ENCODE data around the gene SLC39A1. TPM values are rescaled to one million over a fixed set of nuclear protein-coding genes. Genes with fewer than 3 reads are reported as not detected.

SLC39A1 gene
- polyA plus RNA-seq, 2 of the 4 experiments (the other 2 are of a cell fraction): 80.6 to 108 TPM

DNA sequence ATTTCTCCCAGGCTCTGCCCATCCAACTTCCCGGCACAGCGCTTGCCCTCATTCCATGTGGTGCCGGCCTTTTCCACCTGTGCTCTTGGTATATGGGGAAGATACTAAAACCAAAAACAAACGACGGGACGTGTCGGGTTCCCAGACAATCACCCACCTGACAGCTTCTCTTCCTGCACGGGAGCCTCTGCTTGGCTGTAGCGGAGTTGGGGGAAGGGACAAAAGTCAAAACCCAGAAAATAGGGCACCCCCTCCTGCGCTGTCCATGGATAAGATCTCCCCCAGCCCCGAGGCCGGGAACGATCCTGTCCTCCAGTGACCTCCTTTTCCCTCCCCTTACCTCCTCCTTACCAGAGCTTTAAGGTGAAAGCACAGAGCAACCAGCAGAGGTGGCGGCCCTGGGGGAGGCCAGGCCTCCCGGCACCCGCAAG, 13.5 kb upstream of the SLC39A1 start (continued):
- TF ChIP-seq TP53 (CRISPR knock-in tag; IDR thresholded peaks at IDR 0.05) (no peak), EHMT2 (IDR thresholded peaks at IDR 0.05; ENCODE audit: low read depth) (no peak), ZC3H11A (IDR thresholded peaks at IDR 0.05) (no peak), RCOR1 (IDR thresholded peaks at IDR 0.05; ENCODE audit: low read depth, low read length) (no peak), ZNF302 (CRISPR knock-in tag; IDR thresholded peaks at IDR 0.05) (no peak)

DNA sequence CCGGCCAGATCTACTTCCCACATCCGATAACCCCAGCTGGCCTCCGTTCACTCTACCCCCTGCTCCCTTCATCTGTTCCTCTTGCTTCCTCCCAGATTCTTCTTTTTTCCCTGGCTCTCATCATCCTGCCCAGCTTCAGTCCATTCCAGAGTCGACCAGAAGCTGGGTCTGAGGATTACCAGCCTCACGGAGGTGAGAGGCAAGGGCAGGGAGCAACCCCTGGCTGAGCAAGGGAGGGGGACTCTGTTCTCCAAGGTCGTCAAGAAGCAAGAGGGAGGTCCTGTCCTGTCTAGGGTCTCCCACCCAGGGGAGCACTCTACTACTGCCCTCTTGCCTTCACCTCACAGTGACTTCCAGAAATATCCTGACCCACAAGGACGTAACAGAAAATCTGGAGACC, 10.2 kb upstream of the SLC39A1 start:
- Histone ChIP-seq H3K4me2 (no peak overlapping the region), H3K27ac (no peak overlapping the region), H3K4me3 (no peak overlapping the region), H3K4me1 (peaks cover 16% of the 10 kb centered on the region), H3K9me3 (no peaks in the 10 kb centered on the region)
- CTCF ChIA-PET: interaction anchor here (1.3 to 7.5 kb wide), 4 partner anchors 11 to 296 kb away, joined by 4 to 90 read pairs (median 10); partner anchors contain the start of genes DENND4B, NPR1, RAB13 and SLC39A1
- TF ChIP-seq JUNB (IDR thresholded peaks at IDR 0.05) (no peak), JUN (IDR thresholded peaks at IDR 0.05) (0 out of 5 replicates have a peak, but pooled peaks of 1 of the 2 experiments have one; percentile 6), CHD4 (IDR thresholded peaks at IDR 0.05; ENCODE audit: borderline replicate concordance) (no peak), RCOR1 (IDR thresholded peaks at IDR 0.05; ENCODE audit: low read depth, low read length) (no peak), CEBPB (IDR thresholded peaks at IDR 0.05) (no peak), POLR2AphosphoS2 (conservative IDR thresholded peaks at IDR 0.05; ENCODE audit: low read length) (no peak), CBX2 (IDR thresholded peaks at IDR 0.05; ENCODE audit: borderline replicate concordance, low read depth) (no peak), RAD21 (conservative IDR thresholded peaks at IDR 0.05 in 1 of 2, IDR thresholded peaks at IDR 0.05 in 1 of 2) (no peak)
- TF ChIP-seq, protein P1, sequence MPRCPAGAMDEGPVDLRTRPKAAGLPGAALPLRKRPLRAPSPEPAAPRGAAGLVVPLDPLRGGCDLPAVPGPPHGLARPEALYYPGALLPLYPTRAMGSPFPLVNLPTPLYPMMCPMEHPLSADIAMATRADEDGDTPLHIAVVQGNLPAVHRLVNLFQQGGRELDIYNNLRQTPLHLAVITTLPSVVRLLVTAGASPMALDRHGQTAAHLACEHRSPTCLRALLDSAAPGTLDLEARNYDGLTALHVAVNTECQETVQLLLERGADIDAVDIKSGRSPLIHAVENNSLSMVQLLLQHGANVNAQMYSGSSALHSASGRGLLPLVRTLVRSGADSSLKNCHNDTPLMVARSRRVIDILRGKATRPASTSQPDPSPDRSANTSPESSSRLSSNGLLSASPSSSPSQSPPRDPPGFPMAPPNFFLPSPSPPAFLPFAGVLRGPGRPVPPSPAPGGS (IDR thresholded peaks at IDR 0.05): no peak
- FAIRE-seq: no peak
- POLR2A ChIA-PET: interaction anchor here (0.6 to 1.9 kb wide), 2 partner anchors 10 to 130 kb away, joined by 3 to 7 read pairs; partner anchors contain the start of gene SLC39A1
- ATAC-seq: no peak
- 86% methylated on average over 7 of the region's 7 CpGs for WGBS (ENCODE audit: missing lambda C conversion rate)
- no peak for DNase-seq (ENCODE audit: low read depth in 1 of 2, low spot score in 1 of 2)

DNA sequence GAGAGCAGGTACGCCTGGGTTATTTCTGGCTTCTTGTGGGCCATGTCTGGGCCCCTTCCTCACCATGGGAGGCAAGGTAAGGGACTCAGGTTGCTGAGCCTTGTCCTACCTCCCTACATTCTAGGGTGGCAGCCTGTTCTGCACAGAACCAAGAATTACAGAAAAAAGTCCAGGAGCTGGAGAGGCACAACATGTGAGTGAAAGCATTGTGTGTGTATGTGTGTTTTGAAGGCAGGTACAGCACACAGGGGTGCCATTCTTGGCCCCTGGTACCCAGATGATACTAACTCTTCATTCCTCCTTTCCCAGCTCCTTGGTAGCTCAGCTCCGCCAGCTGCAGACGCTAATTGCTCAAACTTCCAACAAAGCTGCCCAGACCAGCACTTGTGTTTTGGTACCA, 9.7 kb upstream of the SLC39A1 start:
- no peak for DNase-seq (ENCODE audit: low read depth in 1 of 2, low spot score in 1 of 2)
- CTCF ChIA-PET: interaction anchor here (1.3 to 7.5 kb wide), 4 partner anchors 10 to 295 kb away, joined by 4 to 90 read pairs (median 10); partner anchors contain the start of genes DENND4B, NPR1, RAB13 and SLC39A1
- 96% methylated on average over 3 of the region's 3 CpGs for WGBS (ENCODE audit: missing lambda C conversion rate)

DNA sequence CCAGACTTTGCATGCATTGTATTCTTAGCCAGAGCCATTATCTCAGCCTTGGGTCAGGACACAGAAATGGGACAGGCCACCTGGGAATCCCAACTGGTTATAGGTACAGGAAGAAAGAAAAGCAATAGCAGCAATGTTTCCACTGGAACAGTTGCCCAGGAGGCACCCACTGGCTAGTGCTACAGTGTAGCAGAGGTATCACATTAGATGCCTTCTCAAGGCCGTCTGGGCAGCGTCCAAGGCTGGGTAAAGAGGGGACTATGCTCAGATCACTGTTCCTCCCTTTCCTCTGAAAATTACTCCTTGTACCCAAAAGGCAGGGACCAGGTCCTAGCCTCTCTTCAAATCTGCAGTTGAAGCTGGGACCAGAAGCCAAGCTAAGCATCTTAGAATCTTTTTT, 7.0 kb upstream of the SLC39A1 start:
- POLR2A ChIA-PET: no interaction called here
- CTCF ChIA-PET: interaction anchor here (0.7 to 1.2 kb wide), 3 partner anchors 16 to 173 kb away, joined by 4 read pairs; partner anchors contain the start of gene RAB13
- Histone ChIP-seq H3K27ac (no peak overlapping the region), H3K4me1 (peaks cover 12% of the 10 kb centered on the region), H3K4me2 (no peak overlapping the region), H3K4me3 (no peak overlapping the region), H3K9me3 (no peaks in the 10 kb centered on the region)
- no peak for TF ChIP-seq FOSB (CRISPR knock-in tag; IDR thresholded peaks at IDR 0.05)
- TF ChIP-seq, protein P2, sequence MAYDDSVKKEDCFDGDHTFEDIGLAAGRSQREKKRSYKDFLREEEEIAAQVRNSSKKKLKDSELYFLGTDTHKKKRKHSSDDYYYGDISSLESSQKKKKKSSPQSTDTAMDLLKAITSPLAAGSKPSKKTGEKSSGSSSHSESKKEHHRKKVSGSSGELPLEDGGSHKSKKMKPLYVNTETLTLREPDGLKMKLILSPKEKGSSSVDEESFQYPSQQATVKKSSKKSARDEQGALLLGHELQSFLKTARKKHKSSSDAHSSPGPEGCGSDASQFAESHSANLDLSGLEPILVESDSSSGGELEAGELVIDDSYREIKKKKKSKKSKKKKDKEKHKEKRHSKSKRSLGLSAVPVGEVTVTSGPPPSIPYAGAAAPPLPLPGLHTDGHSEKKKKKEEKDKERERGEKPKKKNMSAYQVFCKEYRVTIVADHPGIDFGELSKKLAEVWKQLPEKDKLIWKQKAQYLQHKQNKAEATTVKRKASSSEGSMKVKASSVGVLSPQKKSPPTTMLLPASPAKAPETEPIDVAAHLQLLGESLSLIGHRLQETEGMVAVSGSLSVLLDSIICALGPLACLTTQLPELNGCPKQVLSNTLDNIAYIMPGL (CRISPR knock-in tag; IDR thresholded peaks at IDR 0.05; ENCODE audit: borderline replicate concordance): no peak
- TF ChIP-seq CHD4 (IDR thresholded peaks at IDR 0.05; ENCODE audit: borderline replicate concordance): no peak
- TF ChIP-seq, protein P3, sequence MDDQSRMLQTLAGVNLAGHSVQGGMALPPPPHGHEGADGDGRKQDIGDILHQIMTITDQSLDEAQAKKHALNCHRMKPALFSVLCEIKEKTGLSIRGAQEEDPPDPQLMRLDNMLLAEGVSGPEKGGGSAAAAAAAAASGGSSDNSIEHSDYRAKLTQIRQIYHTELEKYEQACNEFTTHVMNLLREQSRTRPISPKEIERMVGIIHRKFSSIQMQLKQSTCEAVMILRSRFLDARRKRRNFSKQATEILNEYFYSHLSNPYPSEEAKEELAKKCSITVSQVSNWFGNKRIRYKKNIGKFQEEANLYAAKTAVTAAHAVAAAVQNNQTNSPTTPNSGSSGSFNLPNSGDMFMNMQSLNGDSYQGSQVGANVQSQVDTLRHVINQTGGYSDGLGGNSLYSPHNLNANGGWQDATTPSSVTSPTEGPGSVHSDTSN (IDR thresholded peaks at IDR 0.05): no peak
- TF ChIP-seq ZNF302 (CRISPR knock-in tag; IDR thresholded peaks at IDR 0.05): no peak
- no peak for TF ChIP-seq RAD21 (conservative IDR thresholded peaks at IDR 0.05 in 1 of 2, IDR thresholded peaks at IDR 0.05 in 1 of 2)
- TF ChIP-seq EHF (CRISPR knock-in tag; IDR thresholded peaks at IDR 0.05): no peak
- TF ChIP-seq ESRRA (IDR thresholded peaks at IDR 0.05; ENCODE audit: borderline replicate concordance, low read length): no peak
- TF ChIP-seq, protein P1 (IDR thresholded peaks at IDR 0.05): no peak
- TF ChIP-seq, protein P4, sequence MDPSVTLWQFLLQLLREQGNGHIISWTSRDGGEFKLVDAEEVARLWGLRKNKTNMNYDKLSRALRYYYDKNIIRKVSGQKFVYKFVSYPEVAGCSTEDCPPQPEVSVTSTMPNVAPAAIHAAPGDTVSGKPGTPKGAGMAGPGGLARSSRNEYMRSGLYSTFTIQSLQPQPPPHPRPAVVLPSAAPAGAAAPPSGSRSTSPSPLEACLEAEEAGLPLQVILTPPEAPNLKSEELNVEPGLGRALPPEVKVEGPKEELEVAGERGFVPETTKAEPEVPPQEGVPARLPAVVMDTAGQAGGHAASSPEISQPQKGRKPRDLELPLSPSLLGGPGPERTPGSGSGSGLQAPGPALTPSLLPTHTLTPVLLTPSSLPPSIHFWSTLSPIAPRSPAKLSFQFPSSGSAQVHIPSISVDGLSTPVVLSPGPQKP (IDR thresholded peaks at IDR 0.05; ENCODE audit: low read depth, low read length): no peak
- no peak for TF ChIP-seq MAFK (IDR thresholded peaks at IDR 0.05; ENCODE audit: partially characterized antibody)
- no peak for TF ChIP-seq NR3C1 (IDR thresholded peaks at IDR 0.05)
- TF ChIP-seq, protein P5, sequence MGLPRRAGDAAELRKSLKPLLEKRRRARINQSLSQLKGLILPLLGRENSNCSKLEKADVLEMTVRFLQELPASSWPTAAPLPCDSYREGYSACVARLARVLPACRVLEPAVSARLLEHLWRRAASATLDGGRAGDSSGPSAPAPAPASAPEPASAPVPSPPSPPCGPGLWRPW (IDR thresholded peaks at IDR 0.05): no peak
- TF ChIP-seq HEYL (CRISPR knock-in tag; IDR thresholded peaks at IDR 0.05): no peak
- FAIRE-seq (no peak), ATAC-seq (no peak), DNase-seq (ENCODE audit: low read depth in 1 of 2, low spot score in 1 of 2) (no peak)
- 96% methylated on average over 2 of the region's 2 CpGs for WGBS (ENCODE audit: missing lambda C conversion rate)

More for the DNA sequence above, 9.7 kb upstream of the SLC39A1 start:
- POLR2A ChIA-PET: interaction anchor here (0.6 to 1.9 kb wide), 2 partner anchors 10 to 129 kb away, joined by 3 to 7 read pairs; partner anchors contain the start of gene SLC39A1
- H3K4me1 ChIP-seq: peaks cover 16% of the 10 kb centered on the region
- ATAC-seq (no peak), FAIRE-seq (no peak)
- no peak overlapping the region for H3K4me3 ChIP-seq
- H3K27ac ChIP-seq: no peak overlapping the region
- H3K4me2 ChIP-seq: no peak overlapping the region
- no peaks in the 10 kb centered on the region for H3K9me3 ChIP-seq
- TF ChIP-seq RCOR1 (IDR thresholded peaks at IDR 0.05; ENCODE audit: low read depth, low read length): no peak
- TF ChIP-seq SREBF2 (IDR thresholded peaks at IDR 0.05): no peak
- no peak for TF ChIP-seq JUNB (IDR thresholded peaks at IDR 0.05)
- 0 out of 5 replicates have a peak, but pooled peaks of 1 of the 2 experiments have one; percentile 16 for TF ChIP-seq JUN (IDR thresholded peaks at IDR 0.05)

Measured in A549 (cell line).